ENCODE data around the gene GSS.

DNA sequence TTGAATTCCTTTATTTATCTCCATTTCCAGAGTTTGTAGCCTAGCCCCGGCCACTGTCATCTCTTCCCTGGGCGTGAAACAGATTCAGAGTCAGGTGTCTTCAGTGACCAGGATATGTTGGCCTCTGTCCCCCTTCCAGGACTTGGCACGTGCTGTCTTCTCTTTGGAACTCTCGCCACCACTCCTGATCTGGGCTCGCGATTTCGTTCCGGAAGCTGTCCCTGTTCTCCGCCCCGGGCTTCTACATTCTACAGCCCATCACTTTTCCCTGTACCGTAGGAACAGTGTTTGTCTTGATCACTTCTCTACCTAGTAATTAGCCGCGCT is 739 bp downstream of the GSS start:
- TF ChIP-seq CTCF (IDR thresholded peaks at IDR 0.05) (no peak), POLR2A (IDR thresholded peaks at IDR 0.05) (no peak)
